Left kidney (tissue), 2 donors: ENCODE results near the gene EPB41. TPM values are rescaled to one million over a fixed set of nuclear protein-coding genes. Genes with fewer than 3 reads are reported as not detected.
"Not testable (repeated sequence)": the region's sequence is repeated elsewhere in the genome, so short reads cannot be mapped to it uniquely, and the experiment has no call there.

ENCODE experiments used
- DNase-seq: peaks from one replicate; pipeline ENCODE4 v3.0.0-alpha.2; 2013
- polyA plus RNA-seq: library from polyadenylated mRNA; unstranded; fragments of 120-200 nt; gene quantifications from one replicate; pipeline ENCODE4 v1.2.1, GENCODE V29; 2013; ENCODE audit not compliant: insufficient read length

Gene EPB41
- polyA plus RNA-seq, 1 donor, result 70.6 TPM

GRCh38 chr1:29105822-29106221 is 191.5 kb downstream of the EPB41 start:
- DNase-seq, result no peak

GRCh38 chr1:29108041-29108440 is 193.7 kb downstream of the EPB41 start:
- DNase-seq, result not testable (repeated sequence)

- no peak for DNase-seq
Observed at GRCh38 chr1:29112705-29113412, 198.5 kb downstream of the EPB41 start.

- DNase-seq, result no peak
Observed at GRCh38 chr1:29113413-29114117, 199.2 kb downstream of the EPB41 start.

- DNase-seq, result no peak
Observed at GRCh38 chr1:29114654-29115053, 200.3 kb downstream of the EPB41 start.

- DNase-seq, result no peak
Observed at GRCh38 chr1:29117381-29117780, 203.0 kb downstream of the EPB41 start.

- DNase-seq, result no peak
Observed at GRCh38 chr1:29119121-29119929, 205.0 kb downstream of the EPB41 start.

- no peak for DNase-seq
Observed at GRCh38 chr1:29120367-29120766, 206.0 kb downstream of the EPB41 start.

- DNase-seq, result no peak
Observed at GRCh38 chr1:29120947-29121485, 206.6 kb downstream of the EPB41 start.

GRCh38 chr1:29121516-29121935 is 207.2 kb downstream of the EPB41 start:
- DNase-seq, result no peak

GRCh38 chr1:29121936-29122681 is 207.7 kb downstream of the EPB41 start:
- no peak for DNase-seq

GRCh38 chr1:29122682-29123052 is 208.3 kb downstream of the EPB41 start:
- no peak for DNase-seq

- DNase-seq, result no peak
Observed at GRCh38 chr1:29123053-29123886, 208.9 kb downstream of the EPB41 start.

- no peak for DNase-seq
Observed at GRCh38 chr1:29123887-29124365, 209.6 kb downstream of the EPB41 start, which contains the start of gene TMEM200B. TMEM200B (minus strand) TSS chr1:29123903; CDS start chr1:29121828, 2,075 bp downstream.

GRCh38 chr1:29124366-29125236 is 210.2 kb downstream of the EPB41 start:
- peak; percentile 87 for DNase-seq

- DNase-seq, result no peak
Observed at GRCh38 chr1:29125237-29125641, 210.9 kb downstream of the EPB41 start.

- no peak for DNase-seq
Observed at GRCh38 chr1:29125788-29126187, 211.4 kb downstream of the EPB41 start.

- DNase-seq, result no peak
Observed at GRCh38 chr1:29126198-29126597, 211.8 kb downstream of the EPB41 start.

GRCh38 chr1:29128739-29129138 is 214.4 kb downstream of the EPB41 start:
- DNase-seq, result no peak

- no peak for DNase-seq
Observed at GRCh38 chr1:29129916-29130315, 215.5 kb downstream of the EPB41 start.
